Stimulated activated CD8-positive, alpha-beta memory T cell treated with anti-CD3 and anti-CD28 coated beads, Interleukin-7, amount 100 ng/mL, for 1 hour (primary cell): ENCODE measurements around the gene TAF13.

ENCODE experiments used
- DNase-seq, 2 donors: peaks; one replicate each; pipeline ENCODE4 v3.0.0-alpha.2; 2020; ENCODE audit warnings: low read depth in 2 of 2

The TAF13 gene

GRCh38 chr1:109075531-109076490 is at the start of gene TAF13:
Gene TAF13, minus strand, starts transcription at chr1:109076003. Its CDS starts 56 bp downstream, at chr1:109075947.
- DNase-seq = peak; percentile 75 to 76

GRCh38 chr1:109120356-109120755 is 44.6 kb upstream of the TAF13 start:
- no peak for DNase-seq

DNA sequence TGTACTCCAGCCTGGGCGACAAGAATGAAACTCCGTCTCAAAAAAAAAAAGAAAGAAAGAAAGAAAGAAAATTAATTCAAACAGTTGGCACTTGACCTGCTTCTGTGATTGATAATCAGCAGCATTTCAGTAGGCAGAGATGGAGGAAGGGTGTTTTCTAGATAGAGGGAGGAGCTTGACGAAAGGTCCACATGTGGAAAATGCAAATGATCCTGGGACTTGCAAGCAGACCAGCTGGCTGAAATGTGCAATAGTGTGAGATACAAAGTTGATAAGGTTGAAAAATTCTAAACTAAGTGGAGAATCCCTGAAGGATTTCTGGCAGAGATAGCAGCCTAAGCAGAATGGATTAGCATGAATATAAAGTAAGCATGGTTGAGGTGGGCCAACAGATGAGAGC is 42.3 kb upstream of the TAF13 start:
- DNase-seq = no peak

GRCh38 chr1:109116286-109116685 is 40.5 kb upstream of the TAF13 start:
- no peak for DNase-seq

DNA sequence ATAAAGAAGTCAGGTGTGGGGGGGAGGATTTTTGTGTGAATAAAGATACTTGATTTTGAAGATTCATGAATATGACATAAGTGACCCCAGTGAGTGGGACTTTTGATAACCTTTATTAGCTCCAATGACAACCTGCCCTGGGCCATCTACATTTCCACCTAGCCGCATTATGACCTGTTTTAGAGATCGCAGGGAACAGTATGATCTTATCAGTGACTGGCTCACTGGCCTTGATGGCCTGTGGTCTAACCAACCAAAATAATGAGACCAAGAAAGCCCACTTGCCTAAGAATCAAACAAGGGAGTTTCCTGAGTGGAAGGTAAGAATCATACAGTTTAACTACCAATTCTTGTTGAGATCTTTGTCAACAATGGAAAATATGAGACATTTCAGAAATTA is 39.9 kb upstream of the TAF13 start:
- no peak for DNase-seq

- no peak for DNase-seq
These were observed 38.5 kb upstream of the TAF13 start for GRCh38 chr1:109114342-109114674.

DNA sequence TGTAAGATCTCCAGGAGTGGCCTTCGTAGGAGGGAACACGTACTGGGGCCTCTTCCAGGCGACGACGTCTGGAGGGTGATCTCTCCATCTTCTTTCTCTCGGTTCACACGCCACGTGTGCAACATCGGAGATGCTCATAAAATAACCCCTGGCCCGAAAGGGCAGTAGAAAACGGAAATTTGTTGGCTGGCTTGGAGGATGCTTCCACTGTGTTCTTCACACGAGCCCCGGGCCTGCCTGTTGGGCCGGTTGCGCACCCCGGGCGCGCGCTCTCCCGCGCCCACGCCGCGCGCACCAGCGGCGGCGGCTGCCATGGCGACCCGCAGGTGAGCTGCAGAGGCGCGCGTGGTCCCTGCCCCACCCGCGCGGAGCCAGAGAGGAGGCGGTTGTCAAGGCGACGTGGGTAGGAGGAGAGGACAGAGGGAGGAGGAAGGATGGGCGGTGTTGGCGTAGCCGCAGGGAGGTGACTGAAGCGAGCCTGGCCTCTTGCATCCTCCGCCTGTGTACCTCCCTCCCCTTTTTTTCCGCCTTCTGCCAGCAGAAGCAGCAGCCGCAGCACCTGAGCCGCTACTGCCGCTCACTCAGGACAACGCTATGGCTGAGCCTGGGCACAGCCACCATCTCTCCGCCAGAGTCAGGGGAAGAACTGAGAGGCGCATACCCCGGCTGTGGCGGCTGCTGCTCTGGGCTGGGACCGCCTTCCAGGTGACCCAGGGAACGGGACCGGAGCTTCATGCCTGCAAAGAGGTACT is 38.0 kb upstream of the TAF13 start, which contains the start of gene ELAPOR1:
Gene ELAPOR1 (plus strand): TSS at position 526 of the 752 bp plus-strand sequence. CDS start 69 bp downstream, at position 595.
- peak; percentile 67 to 70 for DNase-seq

- peak; percentile 77 to 88 for DNase-seq
These were observed 37.0 kb upstream of the TAF13 start for GRCh38 chr1:109112652-109113285.

DNA sequence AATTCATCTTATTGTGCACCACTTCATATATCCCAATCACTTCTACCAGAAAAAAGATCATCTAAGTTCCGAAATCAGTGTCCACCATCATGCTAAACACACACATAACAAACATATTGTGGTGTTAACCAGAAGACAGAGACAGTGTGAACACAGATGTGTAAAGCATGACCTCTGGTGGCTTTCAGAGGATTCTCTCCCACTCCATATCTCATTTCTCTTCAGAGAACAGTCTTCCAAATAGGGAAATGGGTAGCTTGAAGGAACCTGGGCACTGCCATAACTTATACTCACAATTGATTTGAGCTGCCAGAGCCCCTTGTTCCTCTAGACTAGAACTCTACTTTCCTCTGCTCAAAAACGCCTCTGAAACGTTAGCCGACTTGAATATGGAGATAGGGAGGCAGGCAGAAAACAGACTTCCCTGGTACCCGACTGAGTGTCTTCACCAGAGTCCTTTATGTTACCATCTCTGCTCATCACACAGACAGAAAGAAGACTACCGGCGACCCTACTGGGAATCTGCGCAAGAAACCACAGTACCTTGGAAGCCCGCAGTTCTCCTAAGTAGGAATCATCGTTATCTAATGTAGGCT is 36.4 kb upstream of the TAF13 start:
- DNase-seq = no peak

DNA sequence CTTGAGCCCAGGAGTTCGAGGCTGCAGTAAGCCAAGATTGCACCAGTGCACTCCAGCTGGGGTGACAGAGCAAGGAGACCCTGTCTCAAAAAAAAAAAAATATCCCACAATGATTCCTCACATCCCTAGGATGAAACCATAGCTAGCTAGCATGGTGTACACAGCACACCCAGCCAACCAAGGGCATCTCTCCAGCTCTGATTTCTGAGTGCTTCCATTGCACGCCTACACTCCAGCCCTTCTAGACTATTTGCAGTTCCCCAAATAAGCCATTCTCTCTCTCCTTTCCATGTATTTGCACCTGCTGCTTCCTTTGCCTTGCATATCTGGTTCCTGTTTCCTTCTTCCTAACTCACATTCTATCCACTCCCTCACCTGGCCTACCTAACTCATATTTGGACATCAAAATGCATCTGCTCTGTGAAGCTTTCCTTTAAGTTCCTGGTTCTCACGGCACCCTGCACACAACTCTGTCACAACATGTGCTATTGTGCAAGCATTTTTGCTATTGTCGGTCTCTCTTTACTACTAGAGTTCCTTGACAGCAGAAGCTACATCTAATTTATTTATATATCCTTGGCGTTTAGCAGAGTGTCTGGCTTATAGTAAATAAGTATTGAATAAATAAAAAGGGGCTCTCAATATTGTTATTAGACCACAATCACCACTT is 35.7 kb upstream of the TAF13 start:
- DNase-seq = no peak

DNA sequence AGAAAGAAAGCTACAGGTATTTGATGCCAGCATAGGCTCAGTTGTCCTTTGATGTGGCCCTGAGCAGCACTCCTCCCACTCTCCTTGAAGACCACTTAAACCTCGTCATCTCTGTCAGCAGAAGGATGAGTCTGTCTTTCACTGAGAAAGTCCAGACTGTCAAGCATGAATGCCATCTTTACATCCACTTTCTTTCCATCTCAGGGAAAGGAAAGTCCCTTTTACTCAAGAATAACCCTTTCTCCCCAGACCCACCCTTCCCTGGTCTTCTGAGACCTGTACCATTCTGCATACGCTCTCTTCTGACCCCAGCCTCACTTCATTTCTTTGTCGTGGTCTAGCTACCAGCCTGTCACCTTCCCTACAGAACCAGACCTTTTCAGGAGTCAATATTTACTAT is 34.1 kb upstream of the TAF13 start:
- no peak for DNase-seq

DNA sequence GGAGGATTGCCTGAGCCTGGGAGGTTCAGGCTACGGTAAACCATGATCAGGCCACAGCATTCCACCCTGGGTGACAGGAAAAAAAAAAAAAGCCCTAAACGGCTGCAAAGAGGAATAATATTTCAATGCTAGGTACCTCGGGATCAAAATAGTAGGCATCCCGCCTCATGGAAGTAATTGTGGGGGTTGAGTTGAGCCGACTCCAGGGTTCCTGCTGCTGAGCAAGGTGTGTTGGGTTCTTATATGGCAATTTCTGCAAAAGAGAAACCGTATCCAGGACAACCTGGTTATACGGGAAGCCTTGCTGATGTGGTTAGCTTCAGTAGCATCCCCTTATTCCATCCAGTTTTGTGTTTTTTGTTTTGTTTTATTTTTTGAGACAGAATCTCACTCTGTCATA is 32.0 kb upstream of the TAF13 start:
- no peak for DNase-seq

DNA sequence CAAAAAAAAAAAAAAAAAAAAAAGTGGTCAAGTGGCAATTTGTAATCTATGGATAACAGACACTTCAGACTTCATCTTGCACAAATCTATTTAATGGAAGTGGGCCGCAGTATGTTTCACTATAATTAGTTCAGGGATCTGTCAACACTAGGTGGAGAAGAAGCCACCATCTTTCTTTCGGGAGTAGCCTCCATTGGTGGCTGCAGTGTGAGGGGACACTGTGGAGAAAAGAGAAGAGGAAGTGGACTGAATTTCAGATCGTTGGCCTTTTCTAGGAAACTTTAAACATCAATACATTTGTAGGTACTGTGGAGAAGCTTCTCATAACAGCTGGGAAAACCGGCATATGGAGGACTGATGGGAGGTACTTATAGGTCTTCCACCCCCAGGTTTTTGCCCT is 30.1 kb upstream of the TAF13 start:
- no peak for DNase-seq

- DNase-seq = no peak
These were observed 28.8 kb upstream of the TAF13 start for GRCh38 chr1:109104364-109105151.

- peak; percentile 93 to 94 for DNase-seq
These were observed 24.4 kb upstream of the TAF13 start for GRCh38 chr1:109099938-109100773.

DNA sequence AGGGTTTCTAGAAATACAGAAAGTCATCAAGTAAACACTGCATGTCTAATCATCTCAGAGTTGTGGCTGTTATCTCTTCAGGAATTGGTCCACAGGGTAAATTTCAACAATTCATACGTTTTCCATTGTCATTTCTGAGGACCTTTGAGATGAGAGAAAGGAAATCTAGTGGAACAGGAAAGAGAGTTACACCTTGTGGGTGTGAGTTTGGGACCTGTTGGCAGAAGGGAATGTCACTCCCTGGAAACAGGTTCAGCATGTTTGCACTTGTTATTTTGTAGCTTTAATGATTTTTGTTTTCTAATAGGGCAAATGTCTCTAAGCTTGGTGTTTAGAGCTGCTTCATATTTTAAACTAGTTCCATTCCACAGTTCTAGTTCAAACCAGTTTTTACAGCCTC is 20.3 kb upstream of the TAF13 start:
- no peak for DNase-seq

DNA sequence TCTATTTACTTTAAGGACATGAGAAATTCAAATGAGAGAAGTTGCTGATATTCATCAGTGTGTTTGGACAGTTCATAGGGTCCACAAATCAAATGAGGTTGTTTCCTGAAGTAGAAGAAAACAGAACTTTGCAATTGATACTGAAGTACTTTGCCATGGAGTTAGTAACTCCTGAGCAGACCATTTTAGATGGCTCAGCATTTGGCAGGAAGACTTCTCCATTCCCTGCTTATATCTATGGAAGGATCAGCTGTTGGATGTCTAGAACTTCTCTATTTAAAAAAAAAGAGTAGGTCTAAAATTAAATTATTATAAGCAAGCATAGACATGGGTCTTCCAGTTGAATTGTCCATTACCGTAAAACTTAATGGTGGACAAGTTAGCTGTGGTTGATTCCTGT is 19.8 kb upstream of the TAF13 start:
- no peak for DNase-seq

GRCh38 chr1:109094871-109095270 is 19.1 kb upstream of the TAF13 start:
- no peak for DNase-seq

- no peak for DNase-seq
These were observed 18.6 kb upstream of the TAF13 start for GRCh38 chr1:109094377-109094803.

DNA sequence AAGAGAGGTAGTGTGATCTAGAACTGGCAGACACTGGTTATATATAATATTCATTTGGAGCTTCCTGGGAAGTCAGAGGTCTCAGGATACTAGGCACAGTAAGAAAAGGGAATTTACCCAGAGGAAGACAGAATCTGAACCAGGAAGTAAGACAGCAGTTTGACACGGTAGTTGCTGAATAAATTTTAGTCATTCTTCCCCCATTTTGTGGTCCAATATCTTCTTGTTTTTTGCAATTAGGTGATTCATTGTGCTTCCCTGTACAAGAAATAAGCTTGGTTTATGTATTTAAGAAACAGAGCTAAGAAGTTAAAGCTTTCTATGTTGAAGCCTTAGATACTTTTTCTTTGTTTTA is 16.0 kb upstream of the TAF13 start:
- no peak for DNase-seq
